ENCODE results near the gene TTC39A.

Gene TTC39A

DNA sequence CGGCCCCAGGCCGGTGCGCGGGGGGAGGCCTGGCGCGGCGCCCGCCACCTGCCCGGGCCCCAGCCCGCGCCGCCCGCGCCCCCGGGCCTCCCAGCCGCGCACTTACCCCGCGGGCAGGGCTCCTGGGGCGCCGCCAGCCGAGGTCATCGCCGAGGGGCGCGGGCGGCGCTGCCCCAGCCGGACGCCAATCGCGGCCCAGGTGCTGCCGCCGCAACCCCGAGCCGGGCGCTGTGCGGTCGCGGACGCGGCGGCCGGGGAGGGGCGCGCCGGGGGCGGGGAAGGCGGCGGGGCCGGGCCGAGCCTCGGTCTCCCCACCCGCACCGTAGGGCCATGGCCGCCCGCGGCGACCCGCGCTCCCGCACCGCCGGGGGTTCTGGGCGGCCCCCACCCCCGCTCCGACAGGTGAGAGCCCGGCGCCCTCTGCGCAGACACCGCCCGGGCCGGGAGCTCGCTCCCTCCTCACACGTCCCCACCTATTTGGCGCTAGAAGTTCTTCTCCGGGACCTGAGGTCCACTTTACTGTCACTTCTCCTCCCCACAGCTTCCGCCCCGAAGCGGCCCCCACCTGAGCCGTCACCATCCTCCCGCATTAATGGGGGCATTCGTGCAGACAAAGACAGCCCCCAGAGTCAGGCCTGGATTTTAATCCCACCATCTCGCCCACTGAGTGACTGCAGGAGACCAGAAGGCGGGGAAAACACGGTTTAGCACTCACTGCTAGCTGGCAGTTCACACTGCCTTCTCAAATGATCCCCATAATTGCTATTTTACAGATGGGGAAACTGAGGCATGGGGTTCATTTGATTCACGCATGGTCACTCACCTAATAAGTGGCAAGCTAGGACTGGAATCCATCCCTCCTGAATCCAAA is at the start of gene TTC39A:
Gene TTC39A (minus strand): TSS at position 232 of the 871 bp plus-strand sequence. CDS start 85 bp downstream, at position 147.
- peaks cover 17% of the 10 kb centered on the region for H3K4me1 Mint-ChIP-seq (ENCODE audit: low read depth)
- H3K27ac Mint-ChIP-seq = no peak within 1 kb of the TSS
- intact Hi-C loops (cut with micrococcal nuclease) = no loop called here
- no peaks in the 10 kb centered on the region for H3K36me3 Mint-ChIP-seq (ENCODE audit: low read depth)
- H3K9me3 Mint-ChIP-seq = no peaks in the 10 kb centered on the region
- H3K27me3 Mint-ChIP-seq = peaks cover 41% of the 10 kb centered on the region
- peak within 1 kb of the TSS; percentile 76 for H3K4me3 Mint-ChIP-seq

- Mint-ChIP-seq H3K27ac (no peak overlapping the region), H3K27me3 (no peaks in the 10 kb centered on the region), H3K9me3 (no peaks in the 10 kb centered on the region), H3K4me3 (no peak overlapping the region), H3K4me1 (ENCODE audit: low read depth) (no peaks in the 10 kb centered on the region), H3K36me3 (ENCODE audit: low read depth) (peaks cover 95% of the 10 kb centered on the region)
- intact Hi-C loops (cut with micrococcal nuclease) = no loop called here
Observed at GRCh38 chr1:51378871-51379270, 48.5 kb upstream of the TTC39A start.

- Mint-ChIP-seq H3K9me3 (no peaks in the 10 kb centered on the region), H3K27ac (peak overlapping the region; percentile 39), H3K27me3 (no peaks in the 10 kb centered on the region), H3K4me3 (no peak overlapping the region), H3K36me3 (ENCODE audit: low read depth) (peaks cover 89% of the 10 kb centered on the region), H3K4me1 (ENCODE audit: low read depth) (no peaks in the 10 kb centered on the region)
- intact Hi-C loops (cut with micrococcal nuclease) = no loop called here
Observed at GRCh38 chr1:51373898-51374297, 43.5 kb upstream of the TTC39A start.

DNA sequence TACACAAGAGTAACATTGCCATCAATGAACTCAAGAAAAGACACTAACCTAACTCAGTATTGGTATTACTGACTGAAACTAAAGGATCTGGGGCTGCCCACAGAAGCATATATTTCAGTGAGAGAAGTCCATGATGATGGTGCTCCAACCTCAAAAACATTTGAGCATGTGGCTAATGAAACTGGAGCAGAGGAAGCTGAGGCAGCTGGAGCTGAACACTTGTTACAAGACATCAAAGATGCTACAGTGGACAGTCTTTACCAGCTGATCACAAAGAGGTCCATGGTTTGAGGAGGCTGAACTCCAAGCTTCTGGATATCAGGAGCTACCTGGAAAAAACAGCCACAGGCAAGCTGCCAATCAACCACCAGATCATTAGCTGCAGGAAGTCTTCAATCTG is 42.2 kb upstream of the TTC39A start:
- Mint-ChIP-seq H3K27ac (no peak overlapping the region), H3K4me1 (ENCODE audit: low read depth) (no peaks in the 10 kb centered on the region), H3K4me3 (no peak overlapping the region), H3K36me3 (ENCODE audit: low read depth) (peaks cover 87% of the 10 kb centered on the region), H3K27me3 (no peaks in the 10 kb centered on the region), H3K9me3 (no peaks in the 10 kb centered on the region)
- intact Hi-C loops (cut with micrococcal nuclease) = no loop called here

GRCh38 chr1:51369171-51369570 is 38.8 kb upstream of the TTC39A start:
- Mint-ChIP-seq H3K4me1 (ENCODE audit: low read depth) (no peaks in the 10 kb centered on the region), H3K27me3 (no peaks in the 10 kb centered on the region), H3K36me3 (ENCODE audit: low read depth) (peaks cover 88% of the 10 kb centered on the region), H3K4me3 (no peak overlapping the region), H3K9me3 (no peaks in the 10 kb centered on the region), H3K27ac (no peak overlapping the region)
- intact Hi-C loops (cut with micrococcal nuclease) = no loop called here

GRCh38 chr1:51365774-51366173 is 35.4 kb upstream of the TTC39A start:
- H3K27ac Mint-ChIP-seq = no peak overlapping the region
- H3K9me3 Mint-ChIP-seq = no peaks in the 10 kb centered on the region
- H3K4me1 Mint-ChIP-seq (ENCODE audit: low read depth) = no peaks in the 10 kb centered on the region
- H3K27me3 Mint-ChIP-seq = no peaks in the 10 kb centered on the region
- H3K36me3 Mint-ChIP-seq (ENCODE audit: low read depth) = peaks cover 90% of the 10 kb centered on the region
- intact Hi-C loops (cut with micrococcal nuclease) = no loop called here
- H3K4me3 Mint-ChIP-seq = no peak overlapping the region

GRCh38 chr1:51359879-51360278 is 29.5 kb upstream of the TTC39A start:
- H3K36me3 Mint-ChIP-seq (ENCODE audit: low read depth) = peaks cover 90% of the 10 kb centered on the region
- intact Hi-C loops (cut with micrococcal nuclease) = loop anchor here (10.0 kb wide), 1 partner anchor 55 kb away; no protein-coding TSS in a partner anchor
- no peaks in the 10 kb centered on the region for H3K27me3 Mint-ChIP-seq
- no peak overlapping the region for H3K4me3 Mint-ChIP-seq
- no peak overlapping the region for H3K27ac Mint-ChIP-seq
- H3K9me3 Mint-ChIP-seq = no peaks in the 10 kb centered on the region
- H3K4me1 Mint-ChIP-seq (ENCODE audit: low read depth) = no peaks in the 10 kb centered on the region

- Mint-ChIP-seq H3K27ac (no peak overlapping the region), H3K27me3 (no peaks in the 10 kb centered on the region), H3K4me1 (ENCODE audit: low read depth) (no peaks in the 10 kb centered on the region), H3K36me3 (ENCODE audit: low read depth) (peaks cover 78% of the 10 kb centered on the region), H3K9me3 (no peaks in the 10 kb centered on the region), H3K4me3 (no peak overlapping the region)
- intact Hi-C loops (cut with micrococcal nuclease) = loop anchor here (10.0 kb wide), 1 partner anchor 59 kb away; no protein-coding TSS in a partner anchor
Observed at GRCh38 chr1:51355382-51355781, 25.0 kb upstream of the TTC39A start.

DNA sequence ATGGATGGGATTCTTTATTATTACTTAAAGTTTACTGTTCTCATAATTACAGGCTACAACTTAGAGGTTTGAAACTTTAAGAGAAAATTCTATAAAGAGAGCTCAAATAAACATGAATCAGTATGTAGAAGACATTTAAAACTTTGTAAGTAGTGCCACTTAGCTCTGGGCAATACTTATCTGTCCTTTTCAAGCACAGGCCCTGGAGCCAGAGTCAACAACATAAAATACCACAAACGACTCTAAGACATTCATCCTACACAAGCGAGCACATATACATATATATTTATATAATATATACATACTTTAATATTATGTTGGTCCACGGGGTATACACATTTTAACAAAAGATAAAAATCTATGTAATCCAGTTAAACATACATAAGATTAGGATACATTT is 24.1 kb upstream of the TTC39A start:
- Mint-ChIP-seq H3K27me3 (no peaks in the 10 kb centered on the region), H3K4me3 (no peak overlapping the region), H3K27ac (no peak overlapping the region), H3K36me3 (ENCODE audit: low read depth) (peaks cover 68% of the 10 kb centered on the region), H3K9me3 (no peaks in the 10 kb centered on the region), H3K4me1 (ENCODE audit: low read depth) (no peaks in the 10 kb centered on the region)
- intact Hi-C loops (cut with micrococcal nuclease) = loop anchor here (10.0 kb wide), 1 partner anchor 60 kb away; no protein-coding TSS in a partner anchor

GRCh38 chr1:51351907-51352306 is 21.5 kb upstream of the TTC39A start:
- intact Hi-C loops (cut with micrococcal nuclease) = loop anchor here (10.0 kb wide), 1 partner anchor 63 kb away; no protein-coding TSS in a partner anchor
- Mint-ChIP-seq H3K9me3 (no peaks in the 10 kb centered on the region), H3K27me3 (peaks cover 9% of the 10 kb centered on the region), H3K4me1 (ENCODE audit: low read depth) (no peaks in the 10 kb centered on the region), H3K4me3 (no peak overlapping the region), H3K27ac (no peak overlapping the region), H3K36me3 (ENCODE audit: low read depth) (peaks cover 46% of the 10 kb centered on the region)

GRCh38 chr1:51349862-51350261 is 19.5 kb upstream of the TTC39A start:
- Mint-ChIP-seq H3K4me3 (no peak overlapping the region), H3K36me3 (ENCODE audit: low read depth) (peaks cover 28% of the 10 kb centered on the region), H3K9me3 (no peaks in the 10 kb centered on the region), H3K4me1 (ENCODE audit: low read depth) (peaks cover 6% of the 10 kb centered on the region), H3K27me3 (peaks cover 26% of the 10 kb centered on the region), H3K27ac (no peak overlapping the region)
- intact Hi-C loops (cut with micrococcal nuclease) = loop anchor here (10.0 kb wide), 1 partner anchor 65 kb away; no protein-coding TSS in a partner anchor

DNA sequence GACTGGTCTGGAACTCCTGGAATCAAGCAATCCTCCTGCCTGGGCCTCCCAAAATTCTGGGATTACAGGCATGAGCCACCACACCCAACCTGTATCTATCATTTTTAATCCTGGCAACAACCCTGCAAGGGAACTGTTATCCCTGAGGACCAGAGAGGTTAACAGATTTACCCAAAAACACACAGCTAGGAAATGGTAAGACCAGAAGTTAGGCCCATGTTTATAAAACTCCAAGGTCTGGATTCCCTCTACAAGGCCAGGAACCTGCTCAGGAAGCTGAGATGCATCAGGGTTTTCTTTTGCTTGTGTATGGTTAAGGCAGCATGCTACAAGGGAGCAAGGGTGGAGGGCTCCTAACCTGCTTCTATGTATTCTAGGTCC is 17.8 kb upstream of the TTC39A start:
- intact Hi-C loops (cut with micrococcal nuclease) = no loop called here
- Mint-ChIP-seq H3K27ac (no peak overlapping the region), H3K4me3 (no peak overlapping the region), H3K27me3 (peaks cover 38% of the 10 kb centered on the region), H3K4me1 (ENCODE audit: low read depth) (peaks cover 6% of the 10 kb centered on the region), H3K36me3 (ENCODE audit: low read depth) (peaks cover 12% of the 10 kb centered on the region), H3K9me3 (no peaks in the 10 kb centered on the region)

DNA sequence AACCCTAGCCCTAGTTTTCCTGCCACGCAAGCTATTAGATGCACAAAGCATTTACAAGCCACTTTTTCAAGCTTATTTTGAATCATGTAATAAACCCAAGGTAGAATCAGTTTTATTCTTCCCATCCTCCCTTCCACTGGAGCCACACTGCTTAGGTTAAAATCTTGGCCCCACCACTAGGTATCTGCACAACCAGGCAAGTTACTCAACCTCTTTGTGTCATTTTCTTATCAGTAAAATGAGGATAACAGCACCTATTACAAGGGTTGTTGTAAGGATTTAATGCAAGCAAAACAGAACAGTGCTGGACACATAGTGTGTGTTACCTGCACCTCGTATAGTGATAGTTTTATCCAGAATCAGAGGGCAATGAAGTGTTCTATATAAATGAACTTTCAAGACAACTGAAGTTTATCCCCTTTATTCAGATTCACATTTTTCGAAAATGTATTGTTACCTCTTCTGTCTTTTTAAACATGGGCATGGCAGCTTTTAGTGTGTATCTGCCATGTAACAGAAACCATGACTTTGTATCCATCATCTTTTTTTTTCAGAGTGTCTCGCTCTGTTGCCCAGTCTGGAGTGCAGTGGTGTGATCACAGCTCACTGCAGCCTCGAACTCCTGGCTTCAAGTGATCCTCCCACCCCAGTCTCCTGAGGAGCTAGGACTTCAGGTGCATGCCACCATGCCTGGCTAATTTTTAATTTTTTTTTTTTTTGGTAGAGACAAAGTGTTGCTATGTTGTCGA is 17.2 kb upstream of the TTC39A start:
- Mint-ChIP-seq H3K9me3 (no peaks in the 10 kb centered on the region), H3K27ac (no peak overlapping the region), H3K4me1 (ENCODE audit: low read depth) (peaks cover 6% of the 10 kb centered on the region), H3K27me3 (peaks cover 43% of the 10 kb centered on the region), H3K4me3 (no peak overlapping the region), H3K36me3 (ENCODE audit: low read depth) (peaks cover 9% of the 10 kb centered on the region)
- intact Hi-C loops (cut with micrococcal nuclease) = no loop called here
